ENCODE measurements around the gene FAM83E.
"Not testable (repeated sequence)": the region's sequence is repeated elsewhere in the genome, so short reads cannot be mapped to it uniquely, and the experiment has no call there.

FAM83E gene

DNA sequence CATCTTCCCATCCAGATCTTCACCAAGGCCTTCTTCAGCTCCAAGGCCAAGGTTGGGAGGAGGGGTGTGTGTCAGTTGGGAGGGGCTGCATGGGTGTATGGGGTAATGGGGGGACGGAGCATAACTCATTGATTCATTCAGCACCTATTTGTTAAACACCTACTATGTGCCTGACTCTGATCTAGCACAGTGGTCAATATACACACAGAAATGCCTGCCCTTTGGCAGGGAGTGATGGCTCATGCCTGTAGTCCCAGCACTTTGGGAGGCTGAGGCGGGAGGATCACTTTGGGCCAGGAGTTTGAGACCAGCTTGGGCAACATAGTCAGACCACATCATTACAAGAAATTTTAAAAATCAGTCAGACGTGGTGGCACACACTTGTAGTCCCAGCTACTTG is 27.5 kb downstream of the FAM83E start:
- H3K27me3 ChIP-seq (ENCODE audit: low read length) = no peaks in the 10 kb centered on the region
- H3K4me2 ChIP-seq (ENCODE audit: low read depth, low read length, poor library complexity, severe bottlenecking) = no peak overlapping the region
- H3K4me3 ChIP-seq (ENCODE audit: insufficient read depth, low read length, poor library complexity, severe bottlenecking) = no peak overlapping the region
- no peaks in the 10 kb centered on the region for H3K79me2 ChIP-seq (ENCODE audit: insufficient read depth, low read length)
- no peak overlapping the region for H3K27ac ChIP-seq (ENCODE audit: low read depth, low read length)
- H3K9me2 ChIP-seq (replicated peaks; ENCODE audit: insufficient read depth, low read length) = no peaks in the 10 kb centered on the region
- H3F3A ChIP-seq (ENCODE audit: insufficient read depth) = no peaks in the 10 kb centered on the region
- no peak overlapping the region for H2AFZ ChIP-seq (ENCODE audit: low read depth, low read length, severe bottlenecking)
- no peaks in the 10 kb centered on the region for H4K20me1 ChIP-seq (ENCODE audit: low read depth, low read length)
- no peak for TF ChIP-seq EZH2phosphoT487 (conservative IDR thresholded peaks at IDR 0.05; ENCODE audit: low read length)
- TF ChIP-seq, protein P1, sequence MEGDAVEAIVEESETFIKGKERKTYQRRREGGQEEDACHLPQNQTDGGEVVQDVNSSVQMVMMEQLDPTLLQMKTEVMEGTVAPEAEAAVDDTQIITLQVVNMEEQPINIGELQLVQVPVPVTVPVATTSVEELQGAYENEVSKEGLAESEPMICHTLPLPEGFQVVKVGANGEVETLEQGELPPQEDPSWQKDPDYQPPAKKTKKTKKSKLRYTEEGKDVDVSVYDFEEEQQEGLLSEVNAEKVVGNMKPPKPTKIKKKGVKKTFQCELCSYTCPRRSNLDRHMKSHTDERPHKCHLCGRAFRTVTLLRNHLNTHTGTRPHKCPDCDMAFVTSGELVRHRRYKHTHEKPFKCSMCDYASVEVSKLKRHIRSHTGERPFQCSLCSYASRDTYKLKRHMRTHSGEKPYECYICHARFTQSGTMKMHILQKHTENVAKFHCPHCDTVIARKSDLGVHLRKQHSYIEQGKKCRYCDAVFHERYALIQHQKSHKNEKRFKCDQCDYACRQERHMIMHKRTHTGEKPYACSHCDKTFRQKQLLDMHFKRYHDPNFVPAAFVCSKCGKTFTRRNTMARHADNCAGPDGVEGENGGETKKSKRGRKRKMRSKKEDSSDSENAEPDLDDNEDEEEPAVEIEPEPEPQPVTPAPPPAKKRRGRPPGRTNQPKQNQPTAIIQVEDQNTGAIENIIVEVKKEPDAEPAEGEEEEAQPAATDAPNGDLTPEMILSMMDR (IDR thresholded peaks at IDR 0.05; ENCODE audit: insufficient read depth, low read length, poor library complexity, severe bottlenecking) = no peak
- no peak overlapping the region for H3K9ac ChIP-seq (ENCODE audit: low read length)
- no peaks in the 10 kb centered on the region for H3K36me3 ChIP-seq (ENCODE audit: low read length)
- no peaks in the 10 kb centered on the region for H3K9me3 ChIP-seq (ENCODE audit: insufficient read depth, low read length)

DNA sequence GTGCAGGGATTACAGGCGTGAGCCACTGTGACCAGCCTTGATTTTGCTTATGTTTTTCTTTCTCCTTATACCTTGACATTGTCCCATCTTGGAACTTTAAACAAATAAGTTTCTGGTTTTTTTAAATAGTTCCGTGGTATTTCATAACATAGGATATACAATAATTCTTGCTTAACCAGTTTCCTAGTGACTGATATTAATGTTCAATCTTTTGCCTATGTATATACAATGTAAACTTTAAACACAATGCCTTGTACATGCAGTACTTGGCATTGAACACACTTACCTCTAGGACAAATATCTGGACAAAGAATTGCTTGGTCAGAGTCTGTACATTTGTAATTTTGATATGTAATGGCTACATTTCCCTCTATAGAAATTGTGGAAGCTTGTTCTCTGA is 32.7 kb downstream of the FAM83E start:
- no peaks in the 10 kb centered on the region for H3K36me3 ChIP-seq (ENCODE audit: low read length)
- no peak overlapping the region for H3K4me3 ChIP-seq (ENCODE audit: insufficient read depth, low read length, poor library complexity, severe bottlenecking)
- no peak overlapping the region for H2AFZ ChIP-seq (ENCODE audit: low read depth, low read length, severe bottlenecking)
- no peaks in the 10 kb centered on the region for H3K9me2 ChIP-seq (replicated peaks; ENCODE audit: insufficient read depth, low read length)
- H3K79me2 ChIP-seq (ENCODE audit: insufficient read depth, low read length) = no peaks in the 10 kb centered on the region
- no peaks in the 10 kb centered on the region for H3F3A ChIP-seq (ENCODE audit: insufficient read depth)
- no peak overlapping the region for H3K27ac ChIP-seq (ENCODE audit: low read depth, low read length)
- H3K27me3 ChIP-seq (ENCODE audit: low read length) = no peaks in the 10 kb centered on the region
- no peaks in the 10 kb centered on the region for H4K20me1 ChIP-seq (ENCODE audit: low read depth, low read length)
- no peak for TF ChIP-seq EZH2phosphoT487 (conservative IDR thresholded peaks at IDR 0.05; ENCODE audit: low read length)
- TF ChIP-seq, protein P1 (IDR thresholded peaks at IDR 0.05; ENCODE audit: insufficient read depth, low read length, poor library complexity, severe bottlenecking) = no peak
- H3K9me3 ChIP-seq (ENCODE audit: insufficient read depth, low read length) = no peaks in the 10 kb centered on the region
- no peak overlapping the region for H3K9ac ChIP-seq (ENCODE audit: low read length)
- no peak overlapping the region for H3K4me2 ChIP-seq (ENCODE audit: low read depth, low read length, poor library complexity, severe bottlenecking)

DNA sequence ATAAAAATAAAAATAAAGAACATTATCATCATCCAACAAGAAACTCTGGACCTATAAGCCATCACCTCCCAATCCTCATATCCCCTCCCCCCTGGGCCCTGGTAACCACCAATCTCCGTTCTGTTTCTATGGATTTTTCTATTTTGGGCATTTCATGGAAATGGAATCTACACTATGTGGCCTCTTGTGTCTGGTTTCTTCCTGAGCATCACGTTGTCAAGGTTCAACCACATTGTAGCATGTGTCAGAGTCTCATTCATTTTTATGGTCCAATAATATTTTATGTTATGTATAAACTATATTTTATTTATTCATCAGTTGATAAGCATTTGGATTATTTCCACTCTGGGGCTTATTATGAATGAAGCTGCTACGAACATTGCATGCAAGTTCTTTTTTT is 36.0 kb downstream of the FAM83E start:
- Histone ChIP-seq H3K79me2 (ENCODE audit: insufficient read depth, low read length) (no peaks in the 10 kb centered on the region), H3K27ac (ENCODE audit: low read depth, low read length) (no peak overlapping the region), H3K27me3 (ENCODE audit: low read length) (no peaks in the 10 kb centered on the region), H4K20me1 (ENCODE audit: low read depth, low read length) (no peaks in the 10 kb centered on the region), H3K9me3 (ENCODE audit: insufficient read depth, low read length) (no peaks in the 10 kb centered on the region), H3K4me2 (ENCODE audit: low read depth, low read length, poor library complexity, severe bottlenecking) (no peak overlapping the region), H3K9me2 (replicated peaks; ENCODE audit: insufficient read depth, low read length) (no peaks in the 10 kb centered on the region), H2AFZ (ENCODE audit: low read depth, low read length, severe bottlenecking) (no peak overlapping the region), H3K9ac (ENCODE audit: low read length) (no peak overlapping the region), H3K36me3 (ENCODE audit: low read length) (no peaks in the 10 kb centered on the region), H3F3A (ENCODE audit: insufficient read depth) (no peaks in the 10 kb centered on the region), H3K4me3 (ENCODE audit: insufficient read depth, low read length, poor library complexity, severe bottlenecking) (no peak overlapping the region)
- TF ChIP-seq, protein P1 (IDR thresholded peaks at IDR 0.05; ENCODE audit: insufficient read depth, low read length, poor library complexity, severe bottlenecking) = no peak
- TF ChIP-seq EZH2phosphoT487 (conservative IDR thresholded peaks at IDR 0.05; ENCODE audit: low read length) = no peak

DNA sequence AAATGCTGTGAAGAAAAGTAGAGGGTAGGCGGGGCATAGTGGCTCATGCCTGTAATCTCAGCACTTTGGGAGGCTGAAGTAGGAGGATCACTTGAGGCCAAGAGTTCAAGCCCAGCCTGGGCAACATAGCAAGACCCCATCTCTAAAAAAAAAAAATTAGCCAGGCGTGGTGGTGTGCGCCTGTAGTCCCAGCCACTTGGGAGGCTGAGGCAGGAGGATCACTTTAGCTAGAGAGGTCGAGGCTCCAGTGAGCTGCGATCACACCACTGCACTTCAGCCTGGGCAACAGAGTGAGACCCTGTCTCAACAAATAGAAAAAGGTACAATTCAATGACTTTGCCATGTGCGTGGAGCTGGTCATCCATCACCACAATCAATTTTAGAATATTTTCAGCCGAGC is 37.0 kb downstream of the FAM83E start:
- H3K4me2 ChIP-seq (ENCODE audit: low read depth, low read length, poor library complexity, severe bottlenecking); H4K20me1 ChIP-seq (ENCODE audit: low read depth, low read length); H3K36me3 ChIP-seq (ENCODE audit: low read length); H3K79me2 ChIP-seq (ENCODE audit: insufficient read depth, low read length); H3K9me2 ChIP-seq (replicated peaks; ENCODE audit: insufficient read depth, low read length); H3F3A ChIP-seq (ENCODE audit: insufficient read depth); H3K4me3 ChIP-seq (ENCODE audit: insufficient read depth, low read length, poor library complexity, severe bottlenecking); H3K9me3 ChIP-seq (ENCODE audit: insufficient read depth, low read length); H2AFZ ChIP-seq (ENCODE audit: low read depth, low read length, severe bottlenecking); H3K9ac ChIP-seq (ENCODE audit: low read length); H3K27ac ChIP-seq (ENCODE audit: low read depth, low read length); H3K27me3 ChIP-seq (ENCODE audit: low read length): not testable (repeated sequence)
